Neuronal stem cell (in vitro differentiated cells): ENCODE data around the gene NUDT19.

Experiments
- DNase-seq: peaks from one replicate; pipeline ENCODE4 v3.0.0-alpha.2; 2013; ENCODE audit warnings: low spot score
- H2AFZ ChIP-seq: one replicate; pipeline ENCODE4 v1.6.1; 2013; ENCODE audit warnings: mild to moderate bottlenecking, low read length, inconsistent platforms
- H2AK5ac ChIP-seq: 2 replicates; pipeline ENCODE4 v1.6.1; 2013; ENCODE audit warnings: low read depth, mild to moderate bottlenecking, inconsistent platforms, low read length, moderate library complexity, mixed read lengths
- H2BK120ac ChIP-seq: 2 replicates; pipeline ENCODE4 v1.6.1; 2013; ENCODE audit warnings: low read depth, mild to moderate bottlenecking, inconsistent platforms, low read length, moderate library complexity, mixed read lengths
- H2BK12ac ChIP-seq: one replicate; pipeline ENCODE4 v1.6.1; 2013; ENCODE audit warnings: low read length, inconsistent platforms
- H2BK15ac ChIP-seq: 2 replicates; pipeline ENCODE4 v1.6.1; 2013; ENCODE audit warnings: mild to moderate bottlenecking, low read length, inconsistent platforms, mixed read lengths
- H2BK5ac ChIP-seq: one replicate; pipeline ENCODE4 v1.6.1; 2013; ENCODE audit warnings: inconsistent platforms, mild to moderate bottlenecking, low read length, moderate library complexity
- H3K14ac ChIP-seq: one replicate; pipeline ENCODE4 v1.6.1; 2013; ENCODE audit warnings: low read length, inconsistent platforms
- H3K18ac ChIP-seq: 2 replicates; pipeline ENCODE4 v1.6.1; 2013; ENCODE audit warnings: low read length, inconsistent platforms
- H3K23ac ChIP-seq: 2 replicates; pipeline ENCODE4 v1.6.1; 2013; ENCODE audit warnings: low read depth, mild to moderate bottlenecking, mixed read lengths, low read length, inconsistent platforms; ENCODE audit not compliant: poor library complexity
- H3K27ac ChIP-seq: replicated peaks from 3 replicates; pipeline ENCODE4 v1.5.1; 2013; ENCODE audit warnings: low read length, inconsistent platforms
- H3K27me3 ChIP-seq, 3 experiments: 2 replicates each; pipeline ENCODE4 v1.6.1; 2013; ENCODE audit warnings: low read length in 3 of 3, mild to moderate bottlenecking in 2 of 3, inconsistent platforms in 1 of 3, low read depth in 1 of 3, mixed read lengths in 1 of 3, moderate library complexity in 1 of 3; ENCODE audit not compliant: control insufficient read depth in 3 of 3, insufficient read depth in 3 of 3
- H3K36me3 ChIP-seq, 2 donors: replicated peaks in 1 of 2; 2 replicates each; pipeline ENCODE4 v1.6.1; 2013; ENCODE audit warnings: low read length in 2 of 2; ENCODE audit not compliant: control insufficient read depth in 2 of 2, insufficient read depth in 2 of 2
- H3K4ac ChIP-seq: 2 replicates; pipeline ENCODE4 v1.6.1; 2013; ENCODE audit warnings: inconsistent platforms, mild to moderate bottlenecking, low read length, moderate library complexity
- H3K4me1 ChIP-seq, 2 donors: 1 replicate in 1 of 2; 2 replicates in 1 of 2; pipeline ENCODE4 v1.6.1; 2013; ENCODE audit warnings: low read length in 2 of 2, low read depth in 1 of 2; ENCODE audit not compliant: control insufficient read depth in 2 of 2, insufficient read depth in 1 of 2
- H3K4me2 ChIP-seq: one replicate; pipeline ENCODE4 v1.6.1; 2013; ENCODE audit warnings: mild to moderate bottlenecking, low read length, inconsistent platforms; ENCODE audit not compliant: insufficient read depth, poor library complexity, severe bottlenecking
- H3K4me3 ChIP-seq, 2 donors: 2 replicates each; pipeline ENCODE4 v1.5.1; 2013; ENCODE audit warnings: low read length in 2 of 2, mild to moderate bottlenecking in 2 of 2, inconsistent platforms in 1 of 2, moderate library complexity in 1 of 2
- H3K79me1 ChIP-seq: one replicate; pipeline ENCODE4 v1.6.1; 2013; ENCODE audit warnings: low read depth, mild to moderate bottlenecking, inconsistent platforms, low read length, moderate library complexity
- H3K9ac ChIP-seq: one replicate; pipeline ENCODE4 v1.6.1; 2013; ENCODE audit warnings: mild to moderate bottlenecking, low read depth, low read length, inconsistent platforms; ENCODE audit not compliant: poor library complexity
- H3K9me3 ChIP-seq, 2 donors: replicated peaks in 1 of 2; 2 replicates each; pipeline versions ENCODE3 to v1.6.1; 2013; ENCODE audit warnings: low read length in 2 of 2, mild to moderate bottlenecking in 2 of 2, inconsistent platforms in 1 of 2, low read depth in 1 of 2, mixed read lengths in 1 of 2, moderate library complexity in 1 of 2; ENCODE audit not compliant: control insufficient read depth in 2 of 2, insufficient read depth in 1 of 2
- H4K8ac ChIP-seq: one replicate; pipeline ENCODE4 v1.6.1; 2013; ENCODE audit warnings: low read depth, mild to moderate bottlenecking, inconsistent platforms, low read length, moderate library complexity
- H4K91ac ChIP-seq: one replicate; pipeline ENCODE4 v1.6.1; 2013; ENCODE audit warnings: low read length, low read depth, mild to moderate bottlenecking, inconsistent platforms; ENCODE audit not compliant: poor library complexity
- WGBS, 2 donors: extraction: QIAGEN DNeasy Blood & Tissue Kit; methylation state at CpG; one replicate each; pipeline ENCODE4 v1.1.7; 2013; ENCODE audit warnings: missing lambda C conversion rate in 2 of 2, mixed read lengths in 1 of 2; ENCODE audit not compliant: insufficient read length in 2 of 2, insufficient replicate concordance in 1 of 2; ENCODE audit errors: extremely low coverage in 2 of 2; 5-methylcytosine and 5-hydroxymethylcytosine counted together

NUDT19 gene

DNA sequence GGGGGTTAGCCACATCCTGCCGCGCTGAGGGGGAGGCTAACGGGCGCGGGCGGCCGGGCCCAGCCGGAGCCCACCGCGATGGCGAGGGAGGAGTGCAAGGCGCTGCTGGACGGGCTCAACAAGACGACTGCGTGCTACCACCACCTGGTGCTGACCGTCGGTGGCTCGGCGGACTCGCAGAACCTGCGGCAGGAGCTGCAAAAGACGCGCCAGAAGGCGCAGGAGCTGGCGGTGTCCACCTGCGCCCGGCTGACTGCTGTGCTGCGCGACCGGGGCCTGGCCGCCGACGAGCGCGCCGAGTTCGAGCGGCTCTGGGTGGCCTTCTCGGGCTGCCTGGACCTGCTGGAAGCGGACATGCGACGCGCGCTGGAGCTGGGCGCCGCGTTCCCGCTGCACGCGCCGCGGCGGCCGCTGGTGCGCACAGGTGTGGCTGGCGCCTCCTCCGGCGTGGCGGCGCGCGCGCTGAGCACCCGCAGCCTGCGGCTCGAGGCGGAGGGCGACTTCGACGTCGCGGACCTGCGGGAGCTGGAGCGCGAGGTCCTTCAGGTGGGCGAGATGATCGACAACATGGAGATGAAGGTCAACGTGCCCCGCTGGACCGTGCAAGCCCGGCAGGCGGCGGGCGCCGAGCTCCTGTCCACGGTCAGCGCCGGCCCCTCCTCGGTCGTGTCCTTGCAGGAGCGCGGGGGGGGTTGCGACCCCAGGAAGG, 15.3 kb upstream of the NUDT19 start:
- no peaks in the 10 kb centered on the region for H3K36me3 ChIP-seq
- H2BK12ac ChIP-seq: peak overlapping the region; percentile 99
- H3K9ac ChIP-seq: peak overlapping the region; percentile 83
- H3K27me3 ChIP-seq: peaks cover 10 to 46% (median 13%) of the 10 kb centered on the region in 3 experiments
- H3K4me2 ChIP-seq: peak overlapping the region; percentile 93
- peak overlapping the region; percentile 100 for H2BK15ac ChIP-seq
- peaks cover 6 to 16% of the 10 kb centered on the region in 2 donors for H3K4me1 ChIP-seq
- peak overlapping the region; percentile 77 for H3K23ac ChIP-seq
- peak overlapping the region; percentile 98 for H3K18ac ChIP-seq
- H4K91ac ChIP-seq: peak overlapping the region; percentile 27
- no peaks in the 10 kb centered on the region for H3K9me3 ChIP-seq
- H2BK120ac ChIP-seq: peak overlapping the region; percentile 89
- peak overlapping the region; percentile 43 for H3K4ac ChIP-seq
- H2AK5ac ChIP-seq: peak overlapping the region; percentile 99
- H3K27ac ChIP-seq: no peak overlapping the region
- peak overlapping the region; percentile 83 for H2BK5ac ChIP-seq
- peak overlapping the region; percentile 86 for H3K14ac ChIP-seq
- peak overlapping the region; percentile 80 to 94 for H3K4me3 ChIP-seq
- peak overlapping the region; percentile 99 for H2AFZ ChIP-seq
- H4K8ac ChIP-seq: peak overlapping the region; percentile 31
- peak; percentile 15 for DNase-seq
- H3K79me1 ChIP-seq: no peaks in the 10 kb centered on the region
- WGBS, 2 donors: no CpG with 5 or more reads among the region's 93 CpGs

GRCh38 chr19:32676895-32677359, 14.7 kb upstream of the NUDT19 start:
- H3K23ac ChIP-seq: peak overlapping the region; percentile 48
- peak; percentile 17 for DNase-seq
- H3K4me1 ChIP-seq: peaks cover 6 to 16% of the 10 kb centered on the region in 2 donors
- H4K91ac ChIP-seq: peak overlapping the region; percentile 27
- peak overlapping the region; percentile 99 for H2AK5ac ChIP-seq
- H3K9ac ChIP-seq: peak overlapping the region; percentile 83
- H3K27ac ChIP-seq: peak overlapping the region; percentile 70
- no peak overlapping the region for H4K8ac ChIP-seq
- H3K79me1 ChIP-seq: no peaks in the 10 kb centered on the region
- H2AFZ ChIP-seq: peak overlapping the region; percentile 99
- H2BK12ac ChIP-seq: peak overlapping the region; percentile 99
- peak overlapping the region; percentile 47 for H3K14ac ChIP-seq
- peak overlapping the region in 1 of 2 donors; percentile 80 for H3K4me3 ChIP-seq
- H2BK5ac ChIP-seq: peak overlapping the region; percentile 83
- H3K4ac ChIP-seq: peak overlapping the region; percentile 66
- peak overlapping the region; percentile 89 for H2BK120ac ChIP-seq
- no peaks in the 10 kb centered on the region for H3K36me3 ChIP-seq
- no CpG with 5 or more reads among the region's 33 CpGs for WGBS, 2 donors
- peak overlapping the region; percentile 100 for H2BK15ac ChIP-seq
- no peaks in the 10 kb centered on the region for H3K9me3 ChIP-seq
- H3K27me3 ChIP-seq: peaks cover 10 to 49% (median 13%) of the 10 kb centered on the region in 3 experiments
- peak overlapping the region; percentile 98 for H3K18ac ChIP-seq
- peak overlapping the region; percentile 93 for H3K4me2 ChIP-seq

DNA sequence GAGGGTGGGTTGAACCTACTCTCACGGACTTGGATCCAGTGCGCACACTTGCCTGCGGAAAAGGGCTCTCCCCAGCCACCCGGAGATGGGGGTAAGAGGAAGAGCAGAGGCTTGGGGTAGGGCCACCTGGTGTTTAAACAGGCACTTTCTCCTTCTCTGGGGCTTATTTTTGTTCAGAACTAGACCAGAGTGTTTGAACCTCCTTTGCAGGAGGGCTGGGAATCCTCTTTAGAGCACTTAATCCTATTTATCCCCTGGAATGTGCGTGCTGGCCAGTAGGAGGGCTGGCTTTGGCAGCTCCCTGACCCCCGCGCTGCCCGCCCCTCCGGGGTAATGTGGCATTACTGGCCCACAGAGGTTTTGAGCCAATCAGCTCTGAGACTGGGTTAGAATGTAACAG, 14.0 kb upstream of the NUDT19 start:
- peak; percentile 87 for DNase-seq
- Histone ChIP-seq H3K9ac (no peak overlapping the region), H4K91ac (no peak overlapping the region), H2BK120ac (no peak overlapping the region), H3K14ac (no peak overlapping the region), H3K4me1 (peaks cover 6 to 16% of the 10 kb centered on the region in 2 donors), H2BK5ac (peak overlapping the region; percentile 53), H2AK5ac (no peak overlapping the region), H3K27me3 (peaks cover 10 to 52% (median 13%) of the 10 kb centered on the region in 3 experiments), H4K8ac (no peak overlapping the region), H3K36me3 (no peaks in the 10 kb centered on the region), H3K79me1 (no peaks in the 10 kb centered on the region), H3K18ac (peak overlapping the region; percentile 89), H3K4me3 (no peak overlapping the region), H2AFZ (no peak overlapping the region), H3K27ac (peak overlapping the region; percentile 70), H3K23ac (no peak overlapping the region), H3K9me3 (no peaks in the 10 kb centered on the region), H3K4me2 (peak overlapping the region; percentile 93), H2BK15ac (no peak overlapping the region), H2BK12ac (no peak overlapping the region), H3K4ac (no peak overlapping the region)
- WGBS, 2 donors: no CpG with 5 or more reads among the region's 9 CpGs

DNA sequence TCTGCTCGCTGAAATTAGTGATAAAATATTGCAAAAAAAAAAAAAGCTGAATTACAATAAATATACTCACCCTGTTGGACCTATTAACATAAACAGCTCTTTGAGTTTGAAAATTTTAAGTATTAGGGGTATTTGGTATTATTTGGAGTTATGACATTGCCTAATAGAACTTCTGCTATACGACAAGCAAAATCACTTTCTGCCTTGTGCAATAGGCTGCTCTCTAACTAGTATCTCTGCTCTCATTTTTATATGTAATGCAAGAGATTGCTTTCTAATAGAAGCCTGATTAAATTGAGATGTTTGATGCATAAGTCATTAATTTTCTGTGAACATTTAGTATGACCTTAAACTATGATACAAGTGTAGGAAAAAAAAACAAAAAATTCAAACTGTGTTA, 10.6 kb upstream of the NUDT19 start:
- peaks cover 7 to 48% (median 9%) of the 10 kb centered on the region in 3 experiments for H3K27me3 ChIP-seq
- no peak overlapping the region for H4K91ac ChIP-seq
- no peak overlapping the region for H2AK5ac ChIP-seq
- H3K9ac ChIP-seq: no peak overlapping the region
- no peak overlapping the region for H2BK120ac ChIP-seq
- no peak overlapping the region for H3K4me3 ChIP-seq
- H3K14ac ChIP-seq: no peak overlapping the region
- H3K36me3 ChIP-seq: no peaks in the 10 kb centered on the region
- no peak overlapping the region for H4K8ac ChIP-seq
- H2BK12ac ChIP-seq: no peak overlapping the region
- H3K79me1 ChIP-seq: no peaks in the 10 kb centered on the region
- H3K27ac ChIP-seq: no peak overlapping the region
- WGBS, 2 donors: no CpG with 5 or more reads among the region's 2 CpGs
- no peak overlapping the region for H2AFZ ChIP-seq
- DNase-seq: no peak
- H2BK15ac ChIP-seq: no peak overlapping the region
- peaks cover 3 to 10% of the 10 kb centered on the region in 2 donors for H3K4me1 ChIP-seq
- no peak overlapping the region for H3K18ac ChIP-seq
- no peak overlapping the region for H2BK5ac ChIP-seq
- H3K4ac ChIP-seq: no peak overlapping the region
- no peak overlapping the region for H3K23ac ChIP-seq
- H3K4me2 ChIP-seq: no peak overlapping the region
- no peaks in the 10 kb centered on the region for H3K9me3 ChIP-seq
